Mesenchymal stem cell (in vitro differentiated cells and primary cell): Measurements from ENCODE around the gene MBD6.

Experiments
- DNase-seq: peaks from one replicate; pipeline ENCODE4 v3.0.0-alpha.2; 2013
- H2AFZ ChIP-seq: one replicate; pipeline ENCODE4 v1.6.1; 2013; ENCODE audit warnings: low read depth, mild to moderate bottlenecking, control low read depth, inconsistent platforms, low read length, moderate library complexity
- H2AK5ac ChIP-seq: 2 replicates; pipeline ENCODE4 v1.6.1; 2013; ENCODE audit warnings: low read length, moderate library complexity, mild to moderate bottlenecking, inconsistent platforms; ENCODE audit not compliant: severe bottlenecking
- H2BK120ac ChIP-seq: one replicate; pipeline ENCODE4 v1.6.1; 2013; ENCODE audit warnings: low read depth, mild to moderate bottlenecking, inconsistent platforms, low read length, moderate library complexity
- H2BK12ac ChIP-seq, 2 experiments: one replicate each; pipeline ENCODE4 v1.6.1; 2013; ENCODE audit warnings: inconsistent platforms in 2 of 2, low read length in 2 of 2, mild to moderate bottlenecking in 2 of 2, moderate library complexity in 2 of 2, control low read depth in 1 of 2
- H2BK15ac ChIP-seq: one replicate; pipeline ENCODE4 v1.6.1; 2013; ENCODE audit warnings: mild to moderate bottlenecking, low read depth, inconsistent platforms; ENCODE audit not compliant: poor library complexity, severe bottlenecking
- H2BK5ac ChIP-seq: 2 replicates; pipeline ENCODE4 v1.6.1; 2013; ENCODE audit warnings: low read depth, mild to moderate bottlenecking, low read length, control low read depth, inconsistent platforms; ENCODE audit not compliant: poor library complexity, severe bottlenecking
- H3K14ac ChIP-seq, 2 experiments: one replicate each; pipeline ENCODE4 v1.6.1; 2013; ENCODE audit warnings: inconsistent platforms in 2 of 2, low read length in 2 of 2, control low read depth in 1 of 2, mild to moderate bottlenecking in 1 of 2, moderate library complexity in 1 of 2
- H3K18ac ChIP-seq, 2 experiments: one replicate each; pipeline ENCODE4 v1.6.1; 2013; ENCODE audit warnings: inconsistent platforms in 2 of 2, low read length in 2 of 2, control low read depth in 1 of 2, low read depth in 1 of 2, mild to moderate bottlenecking in 1 of 2
- H3K23ac ChIP-seq, 2 experiments: one replicate each; pipeline ENCODE4 v1.6.1; 2013; ENCODE audit warnings: inconsistent platforms in 2 of 2, low read length in 2 of 2, mild to moderate bottlenecking in 2 of 2, moderate library complexity in 2 of 2, control low read depth in 1 of 2
- H3K27ac ChIP-seq: 2 replicates; pipeline ENCODE4 v1.5.1; 2013; ENCODE audit warnings: mild to moderate bottlenecking, moderate library complexity, low read length, control low read depth, inconsistent platforms; ENCODE audit not compliant: poor library complexity, severe bottlenecking
- H3K27me3 ChIP-seq, 2 experiments: 2 replicates each; pipeline versions ENCODE4 v1.6.1 to v1.7.0; 2013; ENCODE audit warnings: low read length in 2 of 2, mild to moderate bottlenecking in 2 of 2, moderate library complexity in 2 of 2, control low read depth in 1 of 2, inconsistent platforms in 1 of 2; ENCODE audit not compliant: control insufficient read depth in 1 of 2, insufficient read depth in 1 of 2
- H3K36me3 ChIP-seq, 2 experiments: 2 replicates each; pipeline versions ENCODE4 v1.6.1 to v1.7.0; 2013; ENCODE audit warnings: low read length in 2 of 2, control low read depth in 1 of 2, inconsistent platforms in 1 of 2, low read depth in 1 of 2, mild to moderate bottlenecking in 1 of 2; ENCODE audit not compliant: insufficient read depth in 2 of 2, control insufficient read depth in 1 of 2
- H3K4ac ChIP-seq, 2 experiments: one replicate each; pipeline ENCODE4 v1.6.1; 2013; ENCODE audit warnings: inconsistent platforms in 2 of 2, low read length in 2 of 2, mild to moderate bottlenecking in 2 of 2, moderate library complexity in 2 of 2, control low read depth in 1 of 2, low read depth in 1 of 2
- H3K4me1 ChIP-seq: 2 replicates; pipeline ENCODE4 v1.6.1; 2013; ENCODE audit warnings: low read depth, low read length, control low read depth; ENCODE audit not compliant: control insufficient read depth, insufficient read depth
- H3K4me2 ChIP-seq: 2 replicates; pipeline ENCODE4 v1.6.1; 2013; ENCODE audit warnings: low read length, mild to moderate bottlenecking, inconsistent platforms; ENCODE audit not compliant: poor library complexity, severe bottlenecking
- H3K4me3 ChIP-seq, 2 experiments: 2 replicates each; pipeline versions ENCODE4 v1.5.1 to v1.7.0; 2013; ENCODE audit warnings: low read length in 2 of 2, mild to moderate bottlenecking in 2 of 2, control low read depth in 1 of 2, low read depth in 1 of 2; ENCODE audit not compliant: insufficient read depth in 1 of 2
- H3K79me1 ChIP-seq: replicated peaks from 2 replicates; pipeline ENCODE4 v1.6.1; 2013; ENCODE audit warnings: mild to moderate bottlenecking, control low read depth, low read length, inconsistent platforms; ENCODE audit not compliant: poor library complexity, severe bottlenecking
- H3K9ac ChIP-seq: 2 replicates; pipeline ENCODE4 v1.7.0; 2013; ENCODE audit warnings: mild to moderate bottlenecking, low read length, moderate library complexity
- H3K9me3 ChIP-seq: 2 replicates; pipeline ENCODE4 v1.7.0; 2013; ENCODE audit warnings: mild to moderate bottlenecking, low read length; ENCODE audit not compliant: control insufficient read depth
- H4K8ac ChIP-seq: one replicate; pipeline ENCODE4 v1.6.1; 2013; ENCODE audit warnings: inconsistent platforms, mild to moderate bottlenecking, low read length, moderate library complexity
- H4K91ac ChIP-seq: one replicate; pipeline ENCODE4 v1.6.1; 2013; ENCODE audit warnings: mild to moderate bottlenecking, low read length, inconsistent platforms
- WGBS: methylation state at CpG from one replicate; pipeline ENCODE4 v1.1.7; 2013; ENCODE audit warnings: mixed read lengths; 5-methylcytosine and 5-hydroxymethylcytosine counted together

The MBD6 gene

GRCh38 chr12:57547288-57548012, 24.8 kb downstream of the MBD6 start:
- Histone ChIP-seq H3K4me1 (peaks cover 20% of the 10 kb centered on the region), H3K27me3 (peaks cover 21 to 31% of the 10 kb centered on the region in 2 experiments), H3K4me3 (peak overlapping the region in 1 of 2 experiments; percentile 89), H3K9ac (peak overlapping the region; percentile 92), H2BK12ac (no peak overlapping the region), H2BK5ac (no peak overlapping the region), H3K36me3 (peaks cover 3 to 23% of the 10 kb centered on the region in 2 experiments), H3K27ac (no peak overlapping the region), H2AK5ac (no peak overlapping the region), H4K8ac (no peak overlapping the region), H3K79me1 (peaks cover 11% of the 10 kb centered on the region), H3K4me2 (peak overlapping the region; percentile 19), H3K4ac (no peak overlapping the region), H3K14ac (no peak overlapping the region), H2AFZ (no peak overlapping the region), H2BK15ac (no peak overlapping the region), H3K18ac (no peak overlapping the region), H3K23ac (no peak overlapping the region), H3K9me3 (no peaks in the 10 kb centered on the region), H2BK120ac (no peak overlapping the region), H4K91ac (no peak overlapping the region)
- 6% methylated on average over 2 of the region's 9 CpGs for WGBS
- no peak for DNase-seq

- Histone ChIP-seq H3K4me2 (no peak overlapping the region), H2AK5ac (no peak overlapping the region), H3K27me3 (peaks cover 21 to 31% of the 10 kb centered on the region in 2 experiments), H3K9me3 (no peaks in the 10 kb centered on the region), H3K79me1 (peaks cover 11% of the 10 kb centered on the region), H2BK12ac (no peak overlapping the region), H2BK5ac (no peak overlapping the region), H3K36me3 (peaks cover 3 to 19% of the 10 kb centered on the region in 2 experiments), H3K14ac (no peak overlapping the region), H2BK15ac (no peak overlapping the region), H3K9ac (no peak overlapping the region), H3K18ac (no peak overlapping the region), H3K4me3 (no peak overlapping the region), H3K27ac (no peak overlapping the region), H3K23ac (no peak overlapping the region), H3K4me1 (peaks cover 24% of the 10 kb centered on the region), H4K8ac (no peak overlapping the region), H2AFZ (no peak overlapping the region), H2BK120ac (no peak overlapping the region), H3K4ac (no peak overlapping the region), H4K91ac (no peak overlapping the region)
- DNase-seq = no peak
- no CpG with 5 or more reads among the region's 2 CpGs for WGBS
These were observed 25.3 kb downstream of the MBD6 start for GRCh38 chr12:57548013-57548315.

GRCh38 chr12:57548488-57548887, 25.9 kb downstream of the MBD6 start:
- Histone ChIP-seq H3K9me3 (no peaks in the 10 kb centered on the region), H3K36me3 (peaks cover 1 to 17% of the 10 kb centered on the region in 2 experiments), H3K4ac (no peak overlapping the region), H3K4me3 (no peak overlapping the region), H3K27me3 (peaks cover 24 to 35% of the 10 kb centered on the region in 2 experiments), H2BK15ac (no peak overlapping the region), H4K8ac (no peak overlapping the region), H3K79me1 (peaks cover 10% of the 10 kb centered on the region), H2AFZ (no peak overlapping the region), H2AK5ac (no peak overlapping the region), H4K91ac (no peak overlapping the region), H3K18ac (no peak overlapping the region), H3K27ac (no peak overlapping the region), H3K14ac (no peak overlapping the region), H3K23ac (no peak overlapping the region), H3K9ac (no peak overlapping the region), H2BK120ac (no peak overlapping the region), H2BK5ac (no peak overlapping the region), H3K4me2 (no peak overlapping the region), H2BK12ac (no peak overlapping the region), H3K4me1 (peaks cover 27% of the 10 kb centered on the region)
- no peak for DNase-seq
- WGBS = no CpG with 5 or more reads among the region's 2 CpGs

- no peak overlapping the region for H3K18ac ChIP-seq
These were observed 26.7 kb downstream of the MBD6 start for GRCh38 chr12:57549203-57549908.

More at GRCh38 chr12:57549203-57549908, 26.7 kb downstream of the MBD6 start:
- peaks cover 0 to 14% of the 10 kb centered on the region in 2 experiments for H3K36me3 ChIP-seq
- no peak overlapping the region for H3K23ac ChIP-seq
- no peaks in the 10 kb centered on the region for H3K9me3 ChIP-seq
- no peak overlapping the region for H4K91ac ChIP-seq
- no peak overlapping the region for H2AK5ac ChIP-seq
- H3K4me1 ChIP-seq = peaks cover 27% of the 10 kb centered on the region
- WGBS = 52% methylated on average over 7 of the region's 13 CpGs
- H3K27me3 ChIP-seq = peaks cover 28 to 44% of the 10 kb centered on the region in 2 experiments
- DNase-seq = no peak
- peak overlapping the region; percentile 65 to 72 for H3K4me3 ChIP-seq
- H2BK15ac ChIP-seq = no peak overlapping the region
- H2AFZ ChIP-seq = no peak overlapping the region
- H2BK120ac ChIP-seq = no peak overlapping the region
- no peak overlapping the region for H4K8ac ChIP-seq
- H3K14ac ChIP-seq = no peak overlapping the region
- no peak overlapping the region for H3K9ac ChIP-seq
- H3K4me2 ChIP-seq = peak overlapping the region; percentile 67
- peaks cover 6% of the 10 kb centered on the region for H3K79me1 ChIP-seq
- H3K27ac ChIP-seq = no peak overlapping the region
- H3K4ac ChIP-seq = no peak overlapping the region
- no peak overlapping the region for H2BK5ac ChIP-seq
- no peak overlapping the region for H2BK12ac ChIP-seq
